ENCODE measurements around the gene NUDT4. TPM values are rescaled to one million over a fixed set of nuclear protein-coding genes. Genes with fewer than 3 reads are reported as not detected.
A peak's percentile ranks its signal among the peaks of the same experiment; 100 is the strongest.

The NUDT4 gene
- polyA plus RNA-seq, 3 donors = 20.7 to 43.8 (median 35.6) TPM

- Mint-ChIP-seq H3K27ac (peak overlapping the region in 3 of 7 donors; percentile 28 to 71 (median 40)), H3K4me1 (peaks cover 22% of the 10 kb centered on the region), H3K4me3 (no peak overlapping the region), H3K36me3 (peaks cover 12 to 35% of the 10 kb centered on the region in 2 donors), H3K27me3 (ENCODE audit: low read depth in 3 of 3) (peaks cover 0 to 2% (median 0%) of the 10 kb centered on the region in 3 donors), H3K9me3 (no peaks in the 10 kb centered on the region)
- Histone ChIP-seq H3K36me3 (replicated peaks in 1 of 2; ENCODE audit: control insufficient read depth in 1 of 2, insufficient read depth in 2 of 2, low read length in 2 of 2) (peaks cover 7 to 17% of the 10 kb centered on the region in 2 donors), H3K4me1 (ENCODE audit: control insufficient read depth in 1 of 2, insufficient read depth in 2 of 2, low read length in 2 of 2) (peaks cover 14 to 16% of the 10 kb centered on the region in 2 donors), H4K20me1 (ENCODE audit: insufficient read depth, low read length) (peaks cover 74% of the 10 kb centered on the region), H3K4me3 (replicated peaks in 1 of 3; ENCODE audit: low read depth in 2 of 3, low read length in 3 of 3) (no peak overlapping the region), H2AFZ (ENCODE audit: insufficient read depth, low read depth, low read length, poor library complexity, severe bottlenecking) (no peak overlapping the region), H3K9me3 (replicated peaks in 1 of 2; ENCODE audit: control insufficient read depth in 1 of 2, insufficient read depth in 1 of 2, low read length in 2 of 2) (no peaks in the 10 kb centered on the region), H3K4me2 (replicated peaks; ENCODE audit: extremely low read depth, low read length, poor library complexity, severe bottlenecking) (no peak overlapping the region), H3K27ac (ENCODE audit: low read depth in 1 of 2, low read length in 2 of 2) (no peak overlapping the region), H3K79me2 (ENCODE audit: insufficient read depth, low read length) (peaks cover 82% of the 10 kb centered on the region), H3K9ac (ENCODE audit: insufficient read depth, low read length, poor library complexity, severe bottlenecking) (no peak overlapping the region), H3K27me3 (ENCODE audit: control insufficient read depth in 2 of 2, insufficient read depth in 2 of 2, low read length in 2 of 2) (no peaks in the 10 kb centered on the region)
- no peak for DNase-seq
- no peak for TF ChIP-seq CTCF (IDR thresholded peaks at IDR 0.05)
- 78% methylated on average over 1 of the region's 5 CpGs for WGBS (ENCODE audit: insufficient coverage)
- intact Hi-C loops (cut with micrococcal nuclease) = loop anchor here in 1 of 2 donors (10.0 kb wide), 1 partner anchor 606 kb away; no protein-coding TSS in a partner anchor
Measured at GRCh38 chr12:93390549-93391297, 13.0 kb downstream of the NUDT4 start.

- no peaks in the 10 kb centered on the region for H3K9me3 ChIP-seq (replicated peaks in 1 of 2; ENCODE audit: control insufficient read depth in 1 of 2, insufficient read depth in 1 of 2, low read length in 2 of 2)
- no CpG with 5 or more reads among the region's 2 CpGs for WGBS (ENCODE audit: insufficient coverage)
- no peak overlapping the region for H3K4me2 ChIP-seq (replicated peaks; ENCODE audit: extremely low read depth, low read length, poor library complexity, severe bottlenecking)
- H3K9ac ChIP-seq (ENCODE audit: insufficient read depth, low read length, poor library complexity, severe bottlenecking) = no peak overlapping the region
- peaks cover 16 to 29% of the 10 kb centered on the region in 2 donors for H3K36me3 ChIP-seq (replicated peaks in 1 of 2; ENCODE audit: control insufficient read depth in 1 of 2, insufficient read depth in 2 of 2, low read length in 2 of 2)
- no peak overlapping the region for H3K4me3 ChIP-seq (replicated peaks in 1 of 3; ENCODE audit: low read depth in 2 of 3, low read length in 3 of 3)
- peaks cover 16 to 46% of the 10 kb centered on the region in 2 donors for H3K36me3 Mint-ChIP-seq
- H2AFZ ChIP-seq (ENCODE audit: insufficient read depth, low read depth, low read length, poor library complexity, severe bottlenecking) = no peak overlapping the region
- H4K20me1 ChIP-seq (ENCODE audit: insufficient read depth, low read length) = peaks cover 61% of the 10 kb centered on the region
- H3K27me3 Mint-ChIP-seq (ENCODE audit: low read depth in 3 of 3) = peaks cover 0 to 2% (median 0%) of the 10 kb centered on the region in 3 donors
- H3K27ac Mint-ChIP-seq = no peak overlapping the region
- H3K27ac ChIP-seq (ENCODE audit: low read depth in 1 of 2, low read length in 2 of 2) = no peak overlapping the region
- peaks cover 55% of the 10 kb centered on the region for H3K79me2 ChIP-seq (ENCODE audit: insufficient read depth, low read length)
- H3K4me3 Mint-ChIP-seq = no peak overlapping the region
- no peaks in the 10 kb centered on the region for H3K27me3 ChIP-seq (ENCODE audit: control insufficient read depth in 2 of 2, insufficient read depth in 2 of 2, low read length in 2 of 2)
- no peak for TF ChIP-seq CTCF (IDR thresholded peaks at IDR 0.05)
- H3K4me1 Mint-ChIP-seq = peaks cover 18% of the 10 kb centered on the region
- no peak for DNase-seq
- intact Hi-C loops (cut with micrococcal nuclease) = loop anchor here in 1 of 2 donors (10.0 kb wide), 1 partner anchor 609 kb away; no protein-coding TSS in a partner anchor
- no peaks in the 10 kb centered on the region for H3K9me3 Mint-ChIP-seq
- peaks cover 14 to 16% of the 10 kb centered on the region in 2 donors for H3K4me1 ChIP-seq (ENCODE audit: control insufficient read depth in 1 of 2, insufficient read depth in 2 of 2, low read length in 2 of 2)
Measured at GRCh38 chr12:93393425-93393824, 15.7 kb downstream of the NUDT4 start.
